Ishikawa (cell line): Measurements from ENCODE around the gene AGPAT2.

ENCODE experiments used
- CEBPB ChIP-seq: IDR thresholded peaks from 2 replicates; pipeline ENCODE4 v1.6.1; 2012
- CREB1 ChIP-seq: IDR thresholded peaks from 2 replicates; pipeline ENCODE4 v1.6.1; 2012; ENCODE audit warnings: low read depth
- EGR1 ChIP-seq: IDR thresholded peaks from 2 replicates; pipeline ENCODE4 v1.6.1; 2012
- EP300 ChIP-seq: IDR thresholded peaks from 2 replicates; pipeline ENCODE4 v1.6.1; 2012; ENCODE audit warnings: borderline replicate concordance
- FOXM1 ChIP-seq: IDR thresholded peaks from 2 replicates; pipeline ENCODE4 v1.6.1; 2012; ENCODE audit warnings: low read depth, borderline replicate concordance
- NFIC ChIP-seq: IDR thresholded peaks from 2 replicates; pipeline ENCODE4 v1.6.1; 2012
- RAD21 ChIP-seq: IDR thresholded peaks from 2 replicates; pipeline ENCODE4 v1.6.1; 2012; ENCODE audit warnings: low read depth
- TAF1 ChIP-seq: IDR thresholded peaks from 2 replicates; pipeline ENCODE4 v1.6.1; 2012; ENCODE audit warnings: low read depth, mild to moderate bottlenecking
- TCF12 ChIP-seq: IDR thresholded peaks from 2 replicates; pipeline ENCODE4 v1.6.1; 2012; ENCODE audit warnings: low read depth
- TEAD4 ChIP-seq: IDR thresholded peaks from 2 replicates; pipeline ENCODE4 v1.6.1; 2012
- YY1 ChIP-seq: IDR thresholded peaks from 2 replicates; pipeline ENCODE4 v1.6.1; 2012; ENCODE audit warnings: low read depth
- ZBTB7A ChIP-seq: IDR thresholded peaks from 2 replicates; pipeline ENCODE4 v1.6.1; 2012; ENCODE audit warnings: low read depth
- TF ChIP-seq, protein P1 (sequence below): IDR thresholded peaks from 2 replicates; pipeline ENCODE4 v1.6.1; 2012
- TF ChIP-seq, protein P2 (sequence below): IDR thresholded peaks from 2 replicates; pipeline ENCODE4 v1.6.1; 2012; ENCODE audit warnings: low read depth, mild to moderate bottlenecking
- TF ChIP-seq, protein P3 (sequence below): IDR thresholded peaks from 2 replicates; pipeline ENCODE4 v1.6.1; 2012

The AGPAT2 gene

DNA sequence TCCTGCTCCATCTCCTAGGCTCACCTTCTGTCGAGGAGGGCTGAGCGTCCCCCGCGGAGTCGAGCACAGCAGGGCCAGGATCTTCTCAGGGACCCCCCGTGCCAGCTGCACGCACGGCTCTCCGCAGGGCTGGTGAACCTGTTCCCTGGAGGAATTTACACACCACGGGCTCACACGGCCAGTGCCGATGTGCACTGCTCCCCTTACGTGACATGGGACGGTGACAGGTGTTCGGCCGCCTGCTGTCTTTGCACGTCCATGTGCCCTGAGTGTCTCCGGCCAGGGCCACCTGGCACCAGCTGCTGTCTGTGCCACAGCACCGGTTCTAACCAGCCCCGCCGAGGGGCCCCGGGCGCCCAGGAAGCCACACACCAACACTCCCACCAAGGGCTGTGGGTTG, 8.7 kb upstream of the AGPAT2 start:
- TF ChIP-seq, protein P1, sequence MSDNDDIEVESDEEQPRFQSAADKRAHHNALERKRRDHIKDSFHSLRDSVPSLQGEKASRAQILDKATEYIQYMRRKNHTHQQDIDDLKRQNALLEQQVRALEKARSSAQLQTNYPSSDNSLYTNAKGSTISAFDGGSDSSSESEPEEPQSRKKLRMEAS = no peak; the same call in 1 of the 2 replicates
- TF ChIP-seq RAD21 (no peak), TEAD4 (no peak), FOXM1 (no peak), ZBTB7A (no peak; the same call in 1 of the 2 replicates), CEBPB (no peak), TCF12 (no peak), TAF1 (no peak), CREB1 (no peak), YY1 (no peak)
- TF ChIP-seq, protein P2, sequence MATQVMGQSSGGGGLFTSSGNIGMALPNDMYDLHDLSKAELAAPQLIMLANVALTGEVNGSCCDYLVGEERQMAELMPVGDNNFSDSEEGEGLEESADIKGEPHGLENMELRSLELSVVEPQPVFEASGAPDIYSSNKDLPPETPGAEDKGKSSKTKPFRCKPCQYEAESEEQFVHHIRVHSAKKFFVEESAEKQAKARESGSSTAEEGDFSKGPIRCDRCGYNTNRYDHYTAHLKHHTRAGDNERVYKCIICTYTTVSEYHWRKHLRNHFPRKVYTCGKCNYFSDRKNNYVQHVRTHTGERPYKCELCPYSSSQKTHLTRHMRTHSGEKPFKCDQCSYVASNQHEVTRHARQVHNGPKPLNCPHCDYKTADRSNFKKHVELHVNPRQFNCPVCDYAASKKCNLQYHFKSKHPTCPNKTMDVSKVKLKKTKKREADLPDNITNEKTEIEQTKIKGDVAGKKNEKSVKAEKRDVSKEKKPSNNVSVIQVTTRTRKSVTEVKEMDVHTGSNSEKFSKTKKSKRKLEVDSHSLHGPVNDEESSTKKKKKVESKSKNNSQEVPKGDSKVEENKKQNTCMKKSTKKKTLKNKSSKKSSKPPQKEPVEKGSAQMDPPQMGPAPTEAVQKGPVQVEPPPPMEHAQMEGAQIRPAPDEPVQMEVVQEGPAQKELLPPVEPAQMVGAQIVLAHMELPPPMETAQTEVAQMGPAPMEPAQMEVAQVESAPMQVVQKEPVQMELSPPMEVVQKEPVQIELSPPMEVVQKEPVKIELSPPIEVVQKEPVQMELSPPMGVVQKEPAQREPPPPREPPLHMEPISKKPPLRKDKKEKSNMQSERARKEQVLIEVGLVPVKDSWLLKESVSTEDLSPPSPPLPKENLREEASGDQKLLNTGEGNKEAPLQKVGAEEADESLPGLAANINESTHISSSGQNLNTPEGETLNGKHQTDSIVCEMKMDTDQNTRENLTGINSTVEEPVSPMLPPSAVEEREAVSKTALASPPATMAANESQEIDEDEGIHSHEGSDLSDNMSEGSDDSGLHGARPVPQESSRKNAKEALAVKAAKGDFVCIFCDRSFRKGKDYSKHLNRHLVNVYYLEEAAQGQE = no peak
- TF ChIP-seq, protein P3, sequence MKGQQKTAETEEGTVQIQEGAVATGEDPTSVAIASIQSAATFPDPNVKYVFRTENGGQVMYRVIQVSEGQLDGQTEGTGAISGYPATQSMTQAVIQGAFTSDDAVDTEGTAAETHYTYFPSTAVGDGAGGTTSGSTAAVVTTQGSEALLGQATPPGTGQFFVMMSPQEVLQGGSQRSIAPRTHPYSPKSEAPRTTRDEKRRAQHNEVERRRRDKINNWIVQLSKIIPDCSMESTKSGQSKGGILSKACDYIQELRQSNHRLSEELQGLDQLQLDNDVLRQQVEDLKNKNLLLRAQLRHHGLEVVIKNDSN = no peak

DNA sequence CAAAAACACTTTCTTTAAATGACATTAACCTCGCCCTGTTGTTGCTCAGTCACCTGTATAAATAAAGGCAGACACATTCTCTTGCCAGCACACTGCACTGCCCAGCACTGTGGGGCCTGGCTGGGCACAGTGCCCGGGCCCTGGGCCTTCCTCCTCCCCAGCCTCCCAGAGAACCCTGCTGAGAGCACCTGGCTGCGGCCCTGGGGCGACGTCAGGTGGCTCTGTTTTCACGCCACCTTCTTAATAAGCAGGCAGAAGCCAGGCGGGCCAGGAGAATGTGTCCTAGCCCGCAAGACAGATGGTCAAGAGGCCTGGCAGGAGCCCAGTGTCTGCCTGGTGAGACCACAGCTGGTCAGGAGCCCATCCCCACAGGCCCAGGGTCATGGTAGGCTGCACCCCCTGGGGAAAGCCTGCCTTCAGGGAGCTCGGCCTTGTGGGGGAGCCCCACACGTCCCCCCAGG, 8.2 kb upstream of the AGPAT2 start:
- peak; percentile 50; the same call in 1 of the 2 replicates for TF ChIP-seq CEBPB
- peak; percentile 96 for TF ChIP-seq EP300
- TF ChIP-seq, protein P1 = peak; percentile 89
- TF ChIP-seq TAF1 = no peak
- no peak for TF ChIP-seq ZBTB7A
- TF ChIP-seq YY1 = no peak; the same call in 1 of the 2 replicates
- TF ChIP-seq, protein P3 = peak; percentile 71
- TF ChIP-seq TEAD4 = peak; percentile 78
- peak; percentile 100 for TF ChIP-seq NFIC
- TF ChIP-seq, protein P2 = no peak
- TF ChIP-seq CREB1 = peak; percentile 47
- no peak for TF ChIP-seq EGR1
- peak; percentile 100 for TF ChIP-seq TCF12
- TF ChIP-seq RAD21 = peak; percentile 8; the same call in 1 of the 2 replicates
- peak; percentile 88 for TF ChIP-seq FOXM1

DNA sequence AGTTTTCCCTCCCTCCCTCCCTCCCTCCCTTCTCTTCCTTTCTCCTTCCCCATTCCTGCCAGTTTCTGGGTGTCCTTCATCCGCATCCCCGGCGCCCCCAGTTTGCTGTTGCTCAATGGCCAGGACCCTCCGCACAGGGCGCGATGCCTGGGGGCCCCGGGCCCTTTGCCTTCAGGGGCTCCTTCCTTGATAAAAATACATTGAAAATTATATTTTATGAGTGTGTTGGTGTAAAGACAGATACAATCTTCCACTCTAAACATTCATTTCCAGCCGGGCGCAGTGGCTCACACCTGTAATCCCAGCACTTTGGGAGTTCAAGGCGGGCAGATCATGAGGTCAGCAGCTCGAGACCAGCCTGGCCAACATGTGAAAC, 7.6 kb upstream of the AGPAT2 start:
- no peak for TF ChIP-seq TCF12
- TF ChIP-seq, protein P1 = no peak
- TF ChIP-seq CREB1 = no peak
- no peak for TF ChIP-seq ZBTB7A
- TF ChIP-seq, protein P2 = no peak
- no peak for TF ChIP-seq NFIC
- TF ChIP-seq, protein P3 = no peak
- TF ChIP-seq FOXM1 = no peak
- TF ChIP-seq TAF1 = no peak
- no peak for TF ChIP-seq EGR1
